Pancreas (tissue), 10 donors: Measurements from ENCODE around the gene CNGA3. TPM values are rescaled to one million over a fixed set of nuclear protein-coding genes. Genes with fewer than 3 reads are reported as not detected.

Source experiments
- ATAC-seq, 4 donors: fragments of 200-7000 bp; cut with Tn5 transposase; one replicate each; pipeline versions ENCODE4 v1.8.0 to v1.9.1; 2020; ENCODE audit warnings: mild to moderate bottlenecking in 4 of 4, moderate library complexity in 4 of 4
- DNase-seq, 6 donors: peaks; one replicate each; pipeline ENCODE4 v3.0.0-alpha.2; 2020
- FAIRE-seq: peaks from 2 replicates; lab custom pipeline; 2012; peaks lifted over from hg19 to GRCh38; lab: Jason Lieb, UNC
- H3K27ac ChIP-seq, 4 donors: fragments of 200-600 bp; sonication (generic); 1 replicate in 3 of 4; 2 replicates in 1 of 4; pipeline versions ENCODE4 v1.5.0 to v1.8.0; 2020
- H3K27me3 ChIP-seq, 4 donors: fragments of 200-600 bp; one replicate each; pipeline ENCODE4 v1.8.0; 2021
- H3K36me3 ChIP-seq, 3 donors: fragments of 200-600 bp; sonication (generic) in 1 of 3; one replicate each; pipeline versions ENCODE4 v1.5.0 to v1.8.0; 2020 to 2021
- H3K4me1 ChIP-seq, 3 donors: fragments of 200-600 bp; one replicate each; pipeline ENCODE4 v1.8.0; 2021
- H3K4me3 ChIP-seq, 4 donors: fragments of 200-600 bp; sonication (generic) in 2 of 4; one replicate each; pipeline versions ENCODE4 v1.5.0 to v1.8.0; 2020 to 2021
- H3K9me3 ChIP-seq, 4 donors: fragments of 200-600 bp; one replicate each; pipeline ENCODE4 v1.8.0; 2021
- WGBS, 2 donors: extraction: QIAGEN DNeasy Blood & Tissue Kit; methylation state at CpG; one replicate each; pipeline ENCODE4 v1.1.7; 2013; 5-methylcytosine and 5-hydroxymethylcytosine counted together
- intact Hi-C, 3 donors: fragments of 100-400 bp; cut with DNase I; formaldehyde crosslinking; loops; one replicate each; pipeline versions ENCODE4 v1.11.1 to v1.14.2; 2022
- polyA plus RNA-seq, 2 donors: library from polyadenylated mRNA; stranded (reverse); fragments of 200-250 nt; gene quantifications; one replicate each; pipeline ENCODE4 v1.2.3, GENCODE V29; 2013
- total RNA-seq, 6 donors: library from RNA; stranded (reverse); fragmentation: NEBNext Ultra II Directional in 4 of 6; extraction: Animal tissue kit (Norgen Biotek cat#: 25700) in 4 of 6; gene quantifications; one replicate each; pipeline versions ENCODE4 v1.2.1 to v1.2.4, GENCODE V29; 2021 to 2023
- TF ChIP-seq, protein P1 (sequence below), 4 donors: fragments of 200-600 bp; sonication (generic) in 3 of 4; IDR thresholded peaks; one replicate each; pipeline versions ENCODE4 v1.5.0 to v1.8.0; 2021; ENCODE audit warnings: antibody characterized with exemption in 4 of 4
- donor health status: healthy with polysubstance abuse.
- donor health status: DM: no; HTN: no; CAD: no; lungs with moderate emphysema.
- donor health status: DM: no; HTN: no; CAD: no.
- donor health status: control.
- donor health status: control.
- donor health status: Bipolar disorder and iron deficiency.
- donor health status: DM: yes; HTN: yes; CAD: no.
- donor health status: DM: no; HTN: no; CAD: no.
- donor health status: DM: no; HTN: no; CAD: no.
- donor health status: DM: yes; HTN: yes; CAD: no.

CNGA3 gene
- total and polyA plus RNA-seq, 8 donors: 0.09 to 1.5 (median 0.28) TPM

DNA sequence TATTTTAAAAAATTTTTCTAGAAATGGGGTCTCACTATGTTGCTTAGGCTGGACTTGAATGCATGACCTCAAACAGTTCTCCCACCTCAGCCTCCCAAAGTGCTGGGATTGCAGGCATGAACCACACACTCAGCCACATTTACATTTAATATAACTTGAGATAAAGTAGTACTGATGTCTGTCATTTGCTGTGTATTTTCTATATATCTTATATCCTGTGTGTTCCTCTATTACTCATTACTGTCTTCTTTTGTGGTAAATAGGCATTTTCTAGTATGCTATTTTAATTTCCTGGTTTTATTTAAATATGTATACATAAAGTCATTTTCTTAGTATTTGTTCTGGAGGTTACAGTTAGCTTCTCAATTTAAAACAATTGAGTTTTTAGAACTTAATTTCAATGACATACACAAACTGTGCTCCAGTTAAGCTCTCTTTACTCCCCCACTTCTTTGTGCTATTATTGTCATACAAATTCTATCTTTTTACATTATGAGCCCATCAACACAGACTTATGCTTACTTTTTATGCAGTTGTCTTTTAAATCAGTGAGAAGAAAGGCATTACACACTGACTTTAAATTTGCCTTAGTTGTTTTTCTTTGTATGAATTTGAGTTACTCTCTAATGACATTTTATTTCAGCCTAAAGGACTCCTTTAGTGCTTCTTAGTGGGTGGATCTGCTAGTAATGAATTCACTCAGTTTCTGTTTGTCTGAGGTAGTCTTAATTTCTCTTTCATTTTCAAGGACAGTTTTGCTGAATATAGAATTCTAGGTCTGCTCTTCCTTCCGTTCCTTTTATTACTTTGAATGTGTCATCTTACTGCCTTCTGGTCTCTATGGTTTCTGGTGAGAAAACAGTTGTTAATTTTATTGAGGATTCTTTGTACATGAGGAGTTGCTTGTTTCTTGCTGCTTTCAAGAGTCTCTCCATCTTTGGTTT, 92.2 kb downstream of the CNGA3 start:
- DNase-seq (no peak), ATAC-seq (no peak), FAIRE-seq (no peak)
- no peaks in the 10 kb centered on the region for H3K9me3 ChIP-seq
- no peaks in the 10 kb centered on the region for H3K4me1 ChIP-seq
- no peaks in the 10 kb centered on the region for H3K36me3 ChIP-seq
- no peaks in the 10 kb centered on the region for H3K27me3 ChIP-seq
- TF ChIP-seq, protein P1, sequence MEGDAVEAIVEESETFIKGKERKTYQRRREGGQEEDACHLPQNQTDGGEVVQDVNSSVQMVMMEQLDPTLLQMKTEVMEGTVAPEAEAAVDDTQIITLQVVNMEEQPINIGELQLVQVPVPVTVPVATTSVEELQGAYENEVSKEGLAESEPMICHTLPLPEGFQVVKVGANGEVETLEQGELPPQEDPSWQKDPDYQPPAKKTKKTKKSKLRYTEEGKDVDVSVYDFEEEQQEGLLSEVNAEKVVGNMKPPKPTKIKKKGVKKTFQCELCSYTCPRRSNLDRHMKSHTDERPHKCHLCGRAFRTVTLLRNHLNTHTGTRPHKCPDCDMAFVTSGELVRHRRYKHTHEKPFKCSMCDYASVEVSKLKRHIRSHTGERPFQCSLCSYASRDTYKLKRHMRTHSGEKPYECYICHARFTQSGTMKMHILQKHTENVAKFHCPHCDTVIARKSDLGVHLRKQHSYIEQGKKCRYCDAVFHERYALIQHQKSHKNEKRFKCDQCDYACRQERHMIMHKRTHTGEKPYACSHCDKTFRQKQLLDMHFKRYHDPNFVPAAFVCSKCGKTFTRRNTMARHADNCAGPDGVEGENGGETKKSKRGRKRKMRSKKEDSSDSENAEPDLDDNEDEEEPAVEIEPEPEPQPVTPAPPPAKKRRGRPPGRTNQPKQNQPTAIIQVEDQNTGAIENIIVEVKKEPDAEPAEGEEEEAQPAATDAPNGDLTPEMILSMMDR (IDR thresholded peaks at IDR 0.05): no peak
- intact Hi-C loops: no loop called here
- no peak overlapping the region for H3K27ac ChIP-seq
- 71 to 76% methylated on average over 1 of the region's 1 CpG for WGBS, 2 donors
- H3K4me3 ChIP-seq: no peak overlapping the region

DNA sequence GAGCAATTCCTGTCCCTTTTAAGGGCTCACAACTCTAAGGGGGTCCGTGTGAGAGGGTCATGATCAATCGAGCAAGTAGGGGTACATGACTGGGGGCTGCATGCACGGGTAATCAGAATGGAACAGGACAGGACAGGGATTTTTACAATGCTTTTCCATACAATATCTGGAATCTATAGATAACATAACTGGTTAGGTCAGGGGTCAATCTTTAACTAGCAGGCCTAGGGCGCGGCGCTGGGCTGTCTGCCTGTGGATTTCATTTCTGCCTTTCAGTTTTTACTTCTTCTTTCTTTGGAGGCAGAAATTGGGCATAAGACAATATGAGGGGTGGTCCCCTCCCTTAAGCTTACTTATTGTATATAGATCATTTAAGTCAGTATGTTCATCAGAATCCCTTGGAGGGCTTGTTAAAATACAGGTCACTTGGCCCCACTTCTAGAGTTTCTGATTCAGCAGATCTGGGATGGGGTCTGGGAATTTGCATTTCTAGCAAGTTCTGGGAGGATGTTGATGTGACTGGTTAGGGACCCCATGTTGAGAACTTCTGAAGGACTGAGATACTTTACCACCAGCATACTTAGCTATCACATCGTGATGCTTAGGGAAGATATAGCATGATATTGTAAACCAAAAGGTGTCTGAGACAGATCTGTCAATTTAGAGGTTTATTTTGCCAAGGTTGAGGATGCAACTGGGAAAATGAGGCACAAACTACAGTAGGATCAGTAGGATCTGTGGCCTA, 95.6 kb downstream of the CNGA3 start:
- Histone ChIP-seq H3K36me3 (no peaks in the 10 kb centered on the region), H3K27me3 (no peaks in the 10 kb centered on the region), H3K4me1 (peaks cover 0 to 7% (median 7%) of the 10 kb centered on the region in 3 donors), H3K27ac (no peak overlapping the region), H3K9me3 (no peaks in the 10 kb centered on the region), H3K4me3 (no peak overlapping the region)
- DNase-seq (no peak), FAIRE-seq (no peak), ATAC-seq (no peak)
- intact Hi-C loops: no loop called here
- 57 to 68% methylated on average over 7 of the region's 7 CpGs for WGBS, 2 donors
- TF ChIP-seq, protein P1 (IDR thresholded peaks at IDR 0.05): no peak

DNA sequence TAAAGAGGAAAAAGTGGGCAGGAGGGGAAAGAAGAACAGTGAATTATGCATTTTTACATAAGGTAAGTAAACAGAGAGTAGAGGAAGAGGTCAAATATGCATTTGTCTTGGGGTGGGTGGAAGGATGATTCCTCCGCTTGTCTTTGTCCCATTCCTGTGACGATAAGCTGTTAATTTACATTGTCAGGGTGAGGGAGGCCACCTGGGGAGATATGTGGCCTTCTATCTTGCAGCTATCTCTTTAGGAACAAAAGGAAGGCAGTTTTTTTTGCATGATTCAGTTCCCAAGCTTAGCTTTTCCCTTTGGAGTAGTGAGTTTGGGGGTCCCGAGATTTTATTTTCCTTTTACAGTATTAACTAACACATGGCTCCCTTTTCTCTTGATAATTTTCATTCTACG, 96.2 kb downstream of the CNGA3 start:
- H3K27ac ChIP-seq: no peak overlapping the region
- intact Hi-C loops: no loop called here
- no peaks in the 10 kb centered on the region for H3K27me3 ChIP-seq
- no peak overlapping the region for H3K4me3 ChIP-seq
- 67 to 76% methylated on average over 4 of the region's 4 CpGs for WGBS, 2 donors
- TF ChIP-seq, protein P1 (IDR thresholded peaks at IDR 0.05): no peak
- H3K4me1 ChIP-seq: peaks cover 0 to 7% (median 7%) of the 10 kb centered on the region in 3 donors
- FAIRE-seq (no peak), ATAC-seq (no peak), DNase-seq (no peak)
- no peaks in the 10 kb centered on the region for H3K36me3 ChIP-seq
- H3K9me3 ChIP-seq: no peaks in the 10 kb centered on the region

DNA sequence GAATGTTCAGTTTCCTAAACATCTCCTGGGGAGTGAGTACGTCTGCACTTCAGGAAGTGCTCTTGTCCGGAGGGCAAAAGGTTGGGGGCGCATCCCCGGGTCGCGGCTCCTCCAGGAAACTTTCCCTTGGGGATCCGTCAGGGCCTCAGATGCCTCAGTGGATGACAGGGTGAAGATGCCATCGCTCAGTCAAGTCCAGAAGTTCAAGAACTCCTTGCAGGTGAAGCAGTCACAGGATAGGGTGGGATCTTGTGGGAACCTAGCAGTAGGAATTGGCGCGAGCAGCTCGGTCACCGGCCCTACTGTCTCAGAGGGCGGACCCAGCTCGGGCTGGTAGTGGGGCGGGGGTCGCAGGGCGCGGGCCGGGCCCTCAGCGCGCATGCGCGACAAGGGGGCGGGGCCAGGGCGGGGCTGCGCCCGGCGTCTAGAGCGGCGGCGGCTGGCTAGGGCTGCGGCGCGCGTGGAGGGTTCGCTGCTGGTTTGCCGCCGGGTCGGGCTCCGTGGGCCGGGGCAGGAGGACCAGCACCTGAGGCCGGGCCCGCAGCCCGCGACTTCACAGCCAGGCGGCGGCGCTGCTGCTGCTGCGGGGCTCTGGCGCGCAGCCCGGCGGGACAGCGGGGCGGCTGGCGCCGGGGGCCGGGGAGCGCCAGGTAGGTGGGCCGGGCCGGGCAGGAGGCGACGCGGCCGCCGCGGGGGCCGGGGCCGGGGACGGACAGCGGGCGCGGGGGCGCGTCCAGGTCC, 98.3 kb downstream of the CNGA3 start, which contains the start of gene INPP4A:
TSS of gene INPP4A (plus strand) at position 423 of the 741 bp plus-strand sequence. CDS start 75,191 bp downstream, outside the sequence.
- 1 to 2% methylated on average over 59 to 75 of the region's 75 CpGs for WGBS, 2 donors
- no peak for FAIRE-seq
- peak; percentile 93 to 94 (median 93) for ATAC-seq
- Histone ChIP-seq H3K27me3 (no peaks in the 10 kb centered on the region), H3K27ac (peak within 1 kb of the TSS; percentile 39 to 69 (median 46)), H3K4me1 (peaks cover 0 to 7% (median 7%) of the 10 kb centered on the region in 3 donors), H3K4me3 (peak within 1 kb of the TSS; percentile 49 to 78 (median 64)), H3K9me3 (no peaks in the 10 kb centered on the region), H3K36me3 (no peaks in the 10 kb centered on the region)
- DNase-seq: peak; percentile 72 to 92 (median 82)
- intact Hi-C loops: no loop called here
- TF ChIP-seq, protein P1 (IDR thresholded peaks at IDR 0.05): no peak
